GM19468 (cell line): ENCODE results near the gene NIPAL3.
"Not testable (repeated sequence)": the region's sequence is repeated elsewhere in the genome, so short reads cannot be mapped to it uniquely, and the experiment has no call there.

ENCODE experiments used
- ATAC-seq: cut with Tn5 transposase; IDR thresholded peaks from one replicate; pipeline ENCODE4 v1.9.1; 2021; ENCODE audit warnings: mild to moderate bottlenecking, moderate library complexity, moderate number of reproducible peaks; ENCODE audit not compliant: unreplicated experiment; ENCODE audit errors: extremely low read depth

The NIPAL3 gene

DNA sequence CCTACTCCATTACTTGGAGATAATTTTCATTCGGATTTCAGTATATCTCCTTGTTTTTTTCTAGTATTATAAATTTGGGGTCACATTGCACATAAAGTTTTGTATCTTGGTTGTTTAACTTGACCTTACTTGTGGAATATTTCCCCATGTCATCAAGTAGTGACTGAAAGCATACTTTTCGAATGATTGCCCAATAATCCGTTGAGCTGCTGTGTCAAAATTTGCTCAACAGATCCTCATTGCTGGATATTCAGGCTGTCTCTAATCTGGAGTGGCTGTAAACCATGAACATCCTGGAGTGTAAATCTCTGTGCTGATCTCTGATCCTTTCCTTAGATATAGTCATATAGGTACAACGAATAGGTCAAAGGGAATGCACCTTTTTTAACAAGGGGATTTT lies 4.9 kb downstream of the NIPAL3 start:
- ATAC-seq: no peak

- ATAC-seq: no peak
These were observed 5.9 kb downstream of the NIPAL3 start for GRCh38 chr1:24421502-24421901.

GRCh38 chr1:24424207-24424606 lies 8.6 kb downstream of the NIPAL3 start:
- ATAC-seq: no peak

GRCh38 chr1:24424990-24425389 lies 9.4 kb downstream of the NIPAL3 start:
- ATAC-seq: no peak

GRCh38 chr1:24425441-24425840 lies 9.8 kb downstream of the NIPAL3 start:
- no peak for ATAC-seq

- ATAC-seq: no peak
These were observed 10.3 kb downstream of the NIPAL3 start for GRCh38 chr1:24425922-24426321.

DNA sequence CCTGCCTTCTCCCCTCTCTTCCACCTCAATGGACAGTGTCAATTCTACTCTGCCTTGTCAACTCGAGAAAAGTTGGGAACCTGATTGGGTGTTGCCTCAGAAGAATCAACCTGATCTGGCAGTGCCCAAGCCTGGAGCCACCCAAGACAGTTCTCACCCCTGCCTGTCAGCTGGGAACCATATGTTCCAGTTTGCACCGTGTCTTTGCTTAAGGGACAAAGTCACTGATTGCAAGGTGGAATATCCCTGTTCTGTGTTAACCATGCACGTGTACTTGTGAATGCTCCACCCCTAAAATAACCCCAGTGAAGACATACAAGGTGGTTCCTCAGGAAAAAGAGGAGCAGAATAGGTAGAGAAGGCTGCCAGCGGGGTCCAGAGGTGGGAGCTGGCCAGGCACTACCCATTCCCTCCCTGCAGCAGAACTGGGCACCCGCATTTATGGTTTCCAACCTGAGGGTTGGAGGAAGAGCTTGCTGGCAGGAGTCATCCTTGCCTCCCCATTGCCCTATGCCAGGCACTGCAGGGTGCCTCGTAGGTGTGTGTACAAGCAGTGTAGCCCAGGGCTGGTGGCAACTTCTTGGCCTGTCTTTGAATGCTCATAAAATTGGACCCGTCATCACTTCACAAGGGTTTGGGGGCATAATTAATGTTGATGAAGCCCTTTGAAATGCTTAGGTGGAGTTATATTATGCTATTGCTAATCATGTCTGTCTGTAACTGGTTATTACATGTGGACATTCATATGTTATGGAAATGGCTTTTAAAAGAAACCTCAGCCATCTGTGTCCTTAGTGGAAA lies 11.3 kb downstream of the NIPAL3 start:
- no peak for ATAC-seq

DNA sequence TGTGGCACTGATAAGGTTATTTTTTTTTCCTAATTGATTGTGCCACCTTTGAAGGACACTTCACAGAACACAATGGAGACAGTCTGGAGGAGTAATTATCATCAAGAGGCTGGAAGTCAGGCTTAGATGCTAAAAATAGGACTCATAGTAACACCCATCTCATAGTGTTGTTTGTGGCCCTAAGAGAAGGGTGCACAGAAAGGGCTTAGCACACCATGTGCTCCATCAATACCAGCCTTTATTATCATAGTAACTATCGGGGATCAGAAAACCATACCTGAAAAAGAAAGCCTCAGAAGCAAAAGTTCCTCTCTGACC lies 11.9 kb downstream of the NIPAL3 start:
- ATAC-seq: no peak

- no peak for ATAC-seq
These were observed 20.3 kb downstream of the NIPAL3 start for GRCh38 chr1:24435782-24436365.

- no peak for ATAC-seq
These were observed 22.2 kb downstream of the NIPAL3 start for GRCh38 chr1:24437631-24438396.

- ATAC-seq: no peak
These were observed 22.9 kb downstream of the NIPAL3 start for GRCh38 chr1:24438423-24438901.

- no peak for ATAC-seq
These were observed 24.8 kb downstream of the NIPAL3 start for GRCh38 chr1:24440436-24440835.

DNA sequence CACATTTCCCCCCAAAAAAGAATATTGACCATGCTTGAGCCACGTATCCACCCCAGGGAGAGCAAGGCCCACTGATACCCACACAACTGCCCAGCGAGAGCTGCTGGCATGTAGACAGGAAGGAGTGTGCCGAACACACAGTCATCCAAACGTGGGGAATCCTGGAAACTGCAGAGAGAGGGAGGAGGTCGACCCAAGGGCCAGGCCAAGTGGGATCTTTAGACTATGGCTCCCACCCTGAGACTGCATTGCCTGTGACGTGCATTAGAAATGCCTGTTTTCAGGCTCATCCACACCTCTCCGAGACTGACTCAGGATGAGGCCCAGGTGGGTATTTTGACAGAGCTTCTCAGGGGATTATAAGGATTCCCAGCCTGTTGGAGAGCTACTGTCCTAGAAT lies 25.9 kb downstream of the NIPAL3 start:
- ATAC-seq: no peak

- no peak for ATAC-seq
These were observed 26.5 kb downstream of the NIPAL3 start for GRCh38 chr1:24441996-24442668.

DNA sequence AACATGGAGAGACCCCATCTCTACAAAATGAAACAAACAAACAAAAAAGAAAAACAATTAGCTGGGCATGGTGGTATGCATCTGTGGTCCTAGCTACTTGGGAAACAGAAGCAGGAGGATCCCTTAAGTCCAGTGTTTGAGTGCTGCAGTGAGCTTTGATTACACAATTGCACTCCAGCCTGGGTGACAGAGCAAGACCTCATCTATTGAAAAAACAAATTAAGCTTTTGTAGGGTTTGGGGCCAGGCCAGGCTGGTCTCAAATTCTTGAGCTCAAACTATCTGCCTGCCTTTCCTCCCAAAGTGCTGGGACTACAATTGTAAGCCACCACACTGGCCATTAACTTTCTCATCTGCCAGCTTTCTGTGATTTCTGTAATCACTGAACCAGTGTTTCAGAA lies 27.2 kb downstream of the NIPAL3 start:
- ATAC-seq: no peak

GRCh38 chr1:24443241-24443656 lies 27.6 kb downstream of the NIPAL3 start:
- ATAC-seq: no peak

DNA sequence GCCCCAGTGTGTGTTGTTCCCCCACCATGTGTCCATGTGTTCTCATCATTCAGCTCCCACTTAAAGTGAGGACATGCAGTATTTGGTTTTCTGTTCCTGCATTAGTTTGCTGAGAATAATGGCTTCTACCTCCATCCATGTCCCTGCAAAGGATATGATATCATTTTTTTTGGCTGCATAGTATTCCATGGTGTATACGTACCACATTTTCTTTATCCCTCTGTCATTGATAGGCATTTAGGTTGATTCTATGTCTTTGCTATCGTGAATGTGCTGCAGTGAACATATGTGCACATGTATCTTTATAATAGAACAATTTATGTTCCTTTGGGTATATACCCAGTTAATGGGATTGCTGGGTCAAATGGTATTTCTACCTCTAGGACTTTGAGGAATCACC lies 30.8 kb downstream of the NIPAL3 start:
- not testable (repeated sequence) for ATAC-seq

DNA sequence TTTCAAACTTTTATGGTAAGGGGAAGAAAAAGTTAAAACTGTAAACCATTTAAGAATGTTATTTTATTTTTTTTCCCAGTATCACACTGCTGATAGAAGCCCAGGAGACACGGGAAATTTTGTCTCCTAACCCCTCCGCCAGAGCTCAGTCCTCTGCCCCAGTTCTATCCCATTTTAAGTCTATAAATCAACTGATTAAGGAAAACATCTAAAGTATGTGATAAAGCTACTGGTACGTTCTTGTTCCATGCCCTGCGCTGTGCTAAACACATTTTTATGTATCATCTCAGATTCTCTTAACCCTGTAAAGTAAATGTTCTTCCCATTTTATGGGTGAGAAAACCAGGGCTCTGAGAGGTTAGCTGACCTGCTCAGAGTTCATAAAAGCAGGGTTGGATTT lies 34.7 kb downstream of the NIPAL3 start:
- no peak for ATAC-seq

DNA sequence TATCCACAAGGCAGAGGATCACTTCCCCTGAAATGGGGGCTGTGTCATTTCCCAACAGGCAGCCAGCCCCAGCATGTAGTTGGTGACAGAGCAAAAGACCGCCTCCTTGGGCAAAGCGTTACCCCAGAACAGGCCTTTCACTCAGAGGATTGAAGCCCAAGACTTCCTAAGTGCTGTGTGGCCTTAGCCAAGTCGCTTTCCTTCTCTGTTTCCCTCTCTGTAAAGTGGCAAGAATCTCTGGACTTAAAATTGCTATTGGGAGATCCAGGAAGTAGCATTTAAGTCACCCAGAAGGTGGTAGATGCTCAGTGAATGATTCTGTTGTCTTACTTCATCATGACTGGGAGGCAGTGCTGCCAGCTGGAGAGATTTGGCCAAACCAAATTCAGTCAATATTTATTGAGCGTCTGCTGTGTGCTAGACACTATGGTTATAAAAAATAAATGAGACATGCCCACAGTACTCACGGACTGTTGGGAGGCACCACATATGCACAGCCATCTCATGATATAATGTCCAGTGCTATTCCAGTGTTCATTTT lies 35.3 kb downstream of the NIPAL3 start:
- ATAC-seq: no peak

DNA sequence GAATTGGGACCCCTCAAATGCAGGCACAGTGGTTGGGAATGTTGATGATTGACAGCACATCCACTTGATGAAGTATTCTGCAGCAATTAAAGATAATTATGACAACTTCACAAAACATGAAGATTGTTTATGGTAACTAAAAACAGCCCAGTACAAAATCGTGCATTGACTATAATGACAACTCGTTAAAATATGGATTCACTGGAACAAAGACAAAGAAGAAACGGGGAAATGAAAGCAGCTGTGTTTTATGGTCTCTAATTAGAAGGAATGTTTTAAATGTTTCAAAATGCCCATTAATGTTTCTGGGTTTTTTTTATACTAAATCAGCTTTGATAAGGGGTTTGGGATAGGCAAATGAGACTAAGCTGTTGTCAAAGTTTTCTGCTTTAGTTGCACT lies 36.1 kb downstream of the NIPAL3 start:
- no peak for ATAC-seq
